HL-60 (cell line): Measurements from ENCODE around the gene PRPS1L1.

Source experiments
- CTCF ChIP-seq: IDR thresholded peaks from one replicate; pipeline ENCODE4 v1.5.1; 2011; ENCODE audit warnings: low read length, control low read depth, inconsistent platforms; ENCODE audit not compliant: insufficient read depth
- POLR2AphosphoS5 ChIP-seq: IDR thresholded peaks from 2 replicates; pipeline ENCODE4 v1.6.1; 2012; ENCODE audit warnings: low read depth
- REST ChIP-seq: IDR thresholded peaks from 2 replicates; pipeline ENCODE4 v1.6.1; 2012; ENCODE audit warnings: low read depth; ENCODE audit not compliant: insufficient replicate concordance
- SPI1 ChIP-seq: IDR thresholded peaks from 2 replicates; pipeline ENCODE4 v1.6.1; 2012; ENCODE audit warnings: low read depth, mild to moderate bottlenecking, borderline replicate concordance

- TF ChIP-seq CTCF (no peak), POLR2AphosphoS5 (no peak), SPI1 (no peak), REST (no peak)
Measured at GRCh38 chr7:18030758-18031157, 3.1 kb upstream of the PRPS1L1 start.
